ENCODE data around the gene SCIN. TPM values are rescaled to one million over a fixed set of nuclear protein-coding genes. Genes with fewer than 3 reads are reported as not detected.
"Not testable (repeated sequence)": the region's sequence is repeated elsewhere in the genome, so short reads cannot be mapped to it uniquely, and the experiment has no call there.

SCIN gene
- not detected for polyA plus RNA-seq

DNA sequence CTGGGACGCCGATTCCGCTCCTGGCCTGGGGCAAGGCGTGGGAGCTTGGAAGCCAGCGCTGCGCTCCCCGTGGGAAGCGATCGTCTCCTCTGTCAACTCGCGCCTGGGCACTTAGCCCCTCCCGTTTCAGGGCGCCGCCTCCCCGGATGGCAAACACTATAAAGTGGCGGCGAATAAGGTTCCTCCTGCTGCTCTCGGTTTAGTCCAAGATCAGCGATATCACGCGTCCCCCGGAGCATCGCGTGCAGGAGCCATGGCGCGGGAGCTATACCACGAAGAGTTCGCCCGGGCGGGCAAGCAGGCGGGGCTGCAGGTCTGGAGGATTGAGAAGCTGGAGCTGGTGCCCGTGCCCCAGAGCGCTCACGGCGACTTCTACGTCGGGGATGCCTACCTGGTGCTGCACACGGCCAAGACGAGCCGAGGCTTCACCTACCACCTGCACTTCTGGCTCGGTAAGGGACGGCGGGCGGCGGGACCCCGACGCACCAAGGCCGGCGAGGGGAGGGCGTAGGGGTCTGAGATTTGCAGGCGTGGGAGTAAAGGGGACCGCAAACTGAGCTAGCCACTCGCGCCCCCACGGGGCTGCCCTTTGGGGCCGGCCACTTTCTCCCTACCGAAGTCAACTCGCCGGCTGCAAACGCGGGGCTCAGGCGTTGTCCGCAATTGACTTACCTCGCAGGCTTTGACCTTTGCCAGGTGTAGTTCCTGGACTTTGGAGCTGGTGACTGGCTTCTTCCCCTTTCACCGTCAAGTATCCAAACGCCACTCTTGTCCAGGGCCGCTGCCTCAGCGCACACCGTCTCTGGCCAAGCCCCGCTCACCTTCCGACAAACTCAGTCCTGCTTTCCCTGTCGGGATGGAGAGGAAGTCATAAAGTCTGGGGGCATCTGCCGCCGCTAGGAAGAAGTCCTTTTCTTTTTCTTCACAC is at the start of gene SCIN:
SCIN (plus strand) TSS at position 187 of the 928 bp plus-strand sequence; CDS start at position 254, 67 bp downstream.
- peak in 1 of 3 donors; percentile 1 for DNase-seq
- Mint-ChIP-seq H3K9me3 (peaks cover 0 to 11% (median under 1%) of the 10 kb centered on the region in 6 donors), H3K27me3 (ENCODE audit: low read depth in 3 of 3) (peaks cover 8 to 13% (median 9%) of the 10 kb centered on the region in 3 donors), H3K27ac (no peak within 1 kb of the TSS), H3K4me3 (peak within 1 kb of the TSS; percentile 34 to 64 (median 55)), H3K36me3 (no peaks in the 10 kb centered on the region), H3K4me1 (peaks cover 2 to 12% of the 10 kb centered on the region in 2 donors)

DNA sequence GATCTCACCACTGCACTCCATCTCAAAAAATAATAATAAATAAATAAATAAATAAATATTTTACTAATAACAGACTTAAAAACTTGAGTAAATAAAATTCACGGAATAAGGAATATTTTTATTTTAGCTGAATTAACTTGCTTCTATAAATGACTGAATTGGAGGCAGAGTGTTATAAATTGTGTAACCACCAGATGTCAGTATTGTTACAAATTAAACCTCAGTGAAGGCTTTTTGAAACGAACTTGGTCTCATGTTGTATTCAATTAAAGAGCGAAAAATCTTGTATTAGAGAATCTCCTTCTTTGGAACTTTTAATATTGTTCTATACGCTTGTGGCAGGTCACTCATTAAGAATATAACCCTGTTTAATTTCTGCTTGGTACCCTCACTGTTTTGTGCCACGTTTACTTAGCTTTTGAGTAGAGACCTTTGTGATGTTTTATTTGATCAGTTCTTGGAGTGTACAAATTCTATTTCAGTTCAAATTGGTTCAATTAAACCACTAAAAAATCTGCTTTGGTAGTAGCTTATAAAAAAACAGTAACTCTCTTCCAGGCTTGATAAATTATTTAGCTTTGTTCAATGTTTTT is 45.6 kb upstream of the SCIN start:
- Mint-ChIP-seq H3K36me3 (no peaks in the 10 kb centered on the region), H3K9me3 (no peaks in the 10 kb centered on the region), H3K4me3 (no peak overlapping the region), H3K27ac (no peak overlapping the region), H3K4me1 (no peaks in the 10 kb centered on the region), H3K27me3 (ENCODE audit: low read depth in 3 of 3) (peaks cover 0 to 2% (median 0%) of the 10 kb centered on the region in 3 donors)
- DNase-seq: peak in 2 of 3 donors; percentile 1 to 10

DNA sequence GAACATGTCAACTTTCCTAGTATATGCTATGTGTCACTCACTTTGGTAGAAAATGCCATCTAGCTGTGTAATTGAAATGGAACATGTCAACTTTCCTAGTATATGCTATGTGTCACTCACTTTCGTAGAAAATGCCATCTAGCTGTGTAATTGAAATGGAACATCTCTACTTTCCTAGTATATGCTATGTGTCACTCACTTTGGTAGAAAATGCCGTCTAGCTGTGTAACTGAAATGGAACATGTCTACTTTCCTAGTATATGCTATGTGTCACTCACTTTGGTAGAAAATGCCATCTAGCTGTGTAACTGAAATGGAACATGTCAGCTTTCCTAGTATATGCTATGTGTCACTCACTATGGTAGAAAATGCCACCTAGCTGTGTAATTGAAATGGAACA is 43.8 kb upstream of the SCIN start:
- H3K9me3 Mint-ChIP-seq; H3K27me3 Mint-ChIP-seq (ENCODE audit: low read depth in 3 of 3); DNase-seq; H3K27ac Mint-ChIP-seq; H3K4me1 Mint-ChIP-seq; H3K4me3 Mint-ChIP-seq; H3K36me3 Mint-ChIP-seq: not testable (repeated sequence)

DNA sequence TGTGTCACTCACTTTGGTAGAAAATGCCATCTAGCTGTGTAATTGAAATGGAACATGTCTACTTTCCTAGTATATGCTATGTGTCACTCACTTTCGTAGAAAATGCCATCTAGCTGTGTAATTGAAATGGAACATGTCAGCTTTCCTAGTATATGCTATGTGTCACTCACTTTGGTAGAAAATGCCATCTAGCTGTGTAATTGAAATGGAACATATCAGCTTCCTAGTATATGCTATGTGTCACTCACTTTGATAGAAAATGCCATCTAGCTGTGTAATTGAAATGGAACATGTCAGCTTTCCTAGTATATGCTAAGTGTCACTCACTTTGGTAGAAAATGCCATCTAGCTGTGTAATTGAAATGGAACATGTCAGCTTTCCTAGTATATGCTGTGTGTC is 42.9 kb upstream of the SCIN start:
- H3K4me1 Mint-ChIP-seq; H3K9me3 Mint-ChIP-seq; H3K27me3 Mint-ChIP-seq (ENCODE audit: low read depth in 3 of 3); DNase-seq; H3K4me3 Mint-ChIP-seq; H3K36me3 Mint-ChIP-seq; H3K27ac Mint-ChIP-seq: not testable (repeated sequence)

DNA sequence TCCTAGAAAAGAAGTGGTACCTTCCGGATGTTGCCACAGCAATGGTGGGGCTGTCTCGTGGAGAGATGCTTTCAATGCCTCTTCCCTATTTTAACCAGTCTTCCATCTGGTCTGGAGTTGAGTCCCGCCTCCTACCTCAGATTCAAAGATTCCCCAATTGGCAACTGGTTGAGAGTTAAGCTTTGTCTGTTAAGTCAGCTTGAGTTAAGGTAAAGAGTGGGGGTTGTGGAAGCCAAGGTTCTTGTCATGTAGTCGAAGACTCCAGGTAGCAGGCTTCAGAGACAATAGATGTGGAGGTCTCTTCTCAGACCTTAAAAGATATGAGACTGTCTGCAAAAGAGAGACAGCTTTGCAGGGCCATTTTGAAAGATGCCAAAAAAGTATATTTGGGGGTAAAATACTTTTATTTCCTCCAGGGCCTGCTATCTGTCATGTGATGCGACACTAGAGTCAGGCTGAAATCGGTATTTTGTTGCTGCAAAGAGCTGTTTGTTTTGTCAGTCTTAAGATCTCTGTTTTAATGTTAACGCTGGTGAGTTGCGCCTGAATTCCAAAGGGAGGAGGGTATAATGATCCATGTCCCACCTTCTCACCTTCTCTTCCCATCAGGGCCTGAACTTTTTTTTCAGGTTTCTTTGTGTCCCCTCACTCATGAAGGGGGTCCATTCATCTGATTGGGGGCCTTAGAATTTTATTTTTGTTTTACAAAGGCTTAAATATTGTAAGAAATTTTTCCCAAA is 40.4 kb upstream of the SCIN start:
- Mint-ChIP-seq H3K4me3 (no peak overlapping the region), H3K36me3 (no peaks in the 10 kb centered on the region), H3K9me3 (no peaks in the 10 kb centered on the region), H3K27ac (no peak overlapping the region), H3K27me3 (ENCODE audit: low read depth in 3 of 3) (peaks cover 0 to 4% (median 0%) of the 10 kb centered on the region in 3 donors), H3K4me1 (no peaks in the 10 kb centered on the region)
- no peak for DNase-seq

DNA sequence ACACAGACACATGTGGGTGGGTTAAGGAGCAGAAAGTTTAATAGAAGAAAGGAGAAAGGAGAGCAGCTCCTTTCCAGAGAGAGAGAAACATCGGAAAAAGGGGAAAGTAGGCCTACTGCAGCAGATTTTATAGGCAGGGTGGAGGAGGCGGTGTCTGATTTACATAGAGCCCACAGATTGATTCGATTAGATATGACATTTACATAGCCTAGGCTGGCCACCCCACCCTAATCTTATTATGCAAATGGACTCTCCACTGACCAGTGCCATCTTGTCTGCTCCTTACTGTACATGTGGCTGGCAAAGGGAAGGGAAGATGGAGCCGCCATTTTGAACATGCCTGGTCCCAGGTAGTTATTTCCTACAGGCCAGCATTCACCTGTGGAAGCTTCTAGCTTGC is 38.7 kb upstream of the SCIN start:
- Mint-ChIP-seq H3K36me3 (peaks cover 0 to 2% (median 0%) of the 10 kb centered on the region in 3 donors), H3K9me3 (peaks cover 0 to 4% (median 0%) of the 10 kb centered on the region in 6 donors), H3K27ac (no peak overlapping the region), H3K27me3 (ENCODE audit: low read depth in 3 of 3) (peaks cover 0 to 6% (median 0%) of the 10 kb centered on the region in 3 donors), H3K4me3 (no peak overlapping the region), H3K4me1 (no peaks in the 10 kb centered on the region)
- DNase-seq: no peak

DNA sequence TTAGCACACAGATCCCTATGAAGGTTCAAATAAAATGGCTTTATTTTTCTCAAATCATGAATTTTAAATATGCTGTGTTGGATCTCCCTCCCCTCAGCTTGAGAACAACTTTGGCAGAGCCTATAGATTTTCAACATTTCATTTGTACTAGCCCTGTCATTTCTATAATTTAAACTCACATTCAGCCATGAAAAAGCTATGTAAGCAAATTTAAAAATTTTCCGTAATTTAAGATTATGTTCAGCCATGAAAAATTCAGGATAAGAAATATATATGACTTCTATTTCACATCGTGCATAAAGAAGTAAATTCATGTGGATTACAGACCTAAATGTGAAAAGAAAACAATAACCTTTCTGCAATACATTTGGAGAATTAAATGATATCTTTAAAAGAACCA is 36.5 kb upstream of the SCIN start:
- Mint-ChIP-seq H3K4me3 (no peak overlapping the region), H3K36me3 (peaks cover 0 to 3% (median 0%) of the 10 kb centered on the region in 3 donors), H3K9me3 (peaks cover 0 to 7% (median 0%) of the 10 kb centered on the region in 6 donors), H3K4me1 (no peaks in the 10 kb centered on the region), H3K27ac (no peak overlapping the region), H3K27me3 (ENCODE audit: low read depth in 3 of 3) (peaks cover 0 to 6% (median 0%) of the 10 kb centered on the region in 3 donors)
- DNase-seq: no peak

DNA sequence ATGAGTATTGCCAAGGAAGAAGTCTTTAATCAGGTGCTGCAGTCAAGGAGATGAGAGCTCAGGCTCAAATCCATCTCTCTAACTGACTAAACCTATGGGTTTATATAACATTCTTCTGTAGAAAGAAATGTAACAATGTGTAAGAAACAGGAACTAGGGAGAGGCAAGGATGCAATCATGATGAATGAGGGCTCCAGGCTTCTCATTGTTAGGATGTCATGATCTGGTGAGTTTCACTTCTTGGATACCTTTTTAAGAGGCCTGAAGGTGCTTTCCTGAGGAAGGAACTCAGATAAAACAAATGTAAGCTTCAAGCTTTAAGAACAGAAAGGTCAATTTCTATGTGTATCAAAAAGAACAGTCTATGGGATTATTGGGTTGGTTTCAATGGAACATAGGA is 30.8 kb upstream of the SCIN start:
- no peak overlapping the region for H3K4me3 Mint-ChIP-seq
- H3K27me3 Mint-ChIP-seq (ENCODE audit: low read depth in 3 of 3): peaks cover 0 to 4% (median 2%) of the 10 kb centered on the region in 3 donors
- H3K36me3 Mint-ChIP-seq: peaks cover 0 to 3% (median 0%) of the 10 kb centered on the region in 3 donors
- peaks cover 0 to 7% (median 0%) of the 10 kb centered on the region in 6 donors for H3K9me3 Mint-ChIP-seq
- H3K4me1 Mint-ChIP-seq: no peaks in the 10 kb centered on the region
- H3K27ac Mint-ChIP-seq: no peak overlapping the region
- DNase-seq: no peak

DNA sequence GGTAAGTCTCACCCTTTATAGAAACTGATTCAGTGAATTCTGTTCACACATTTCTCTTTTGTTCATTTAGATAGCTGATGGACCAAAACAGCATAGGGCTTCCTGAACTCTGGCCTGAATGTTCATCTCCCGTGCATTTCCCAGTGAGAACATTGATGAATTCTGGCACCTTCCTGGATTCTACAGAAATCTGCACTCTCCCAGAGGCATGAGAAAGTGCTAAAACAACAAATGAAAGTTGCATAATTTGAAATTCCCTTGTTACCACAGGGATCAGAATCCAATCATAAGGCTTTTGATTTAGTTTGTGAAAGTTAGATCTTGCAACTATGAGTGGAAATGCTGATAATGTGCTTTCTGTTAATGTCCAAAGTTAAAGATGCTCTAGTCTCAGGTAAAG is 29.7 kb upstream of the SCIN start:
- Mint-ChIP-seq H3K27ac (no peak overlapping the region), H3K4me3 (no peak overlapping the region), H3K4me1 (no peaks in the 10 kb centered on the region), H3K36me3 (peaks cover 0 to 3% (median 0%) of the 10 kb centered on the region in 3 donors), H3K27me3 (ENCODE audit: low read depth in 3 of 3) (peaks cover 0 to 2% (median 2%) of the 10 kb centered on the region in 3 donors), H3K9me3 (peaks cover 0 to 7% (median 0%) of the 10 kb centered on the region in 6 donors)
- no peak for DNase-seq

DNA sequence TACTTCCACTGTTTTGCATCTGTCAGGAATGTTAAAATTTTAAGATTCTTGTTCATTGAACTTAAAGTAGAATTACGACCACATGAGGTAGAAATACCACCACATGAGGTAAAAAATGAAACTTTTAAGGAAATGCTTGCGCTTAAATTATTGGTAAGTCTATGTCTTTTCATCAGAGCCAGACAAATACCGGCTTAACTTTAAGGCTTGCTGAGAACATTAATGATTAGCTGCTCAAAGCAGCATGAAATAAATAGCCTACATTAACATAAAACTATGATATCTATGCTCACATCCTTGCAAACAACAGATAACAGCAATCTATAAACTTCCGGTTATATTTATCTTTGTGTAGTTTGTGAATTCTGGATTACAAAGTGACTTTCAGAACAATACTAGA is 26.9 kb upstream of the SCIN start:
- H3K4me3 Mint-ChIP-seq: no peak overlapping the region
- DNase-seq: no peak
- H3K27ac Mint-ChIP-seq: no peak overlapping the region
- H3K4me1 Mint-ChIP-seq: no peaks in the 10 kb centered on the region
- H3K27me3 Mint-ChIP-seq (ENCODE audit: low read depth in 3 of 3): peaks cover 0 to 2% (median 0%) of the 10 kb centered on the region in 3 donors
- no peaks in the 10 kb centered on the region for H3K36me3 Mint-ChIP-seq
- H3K9me3 Mint-ChIP-seq: no peaks in the 10 kb centered on the region

DNA sequence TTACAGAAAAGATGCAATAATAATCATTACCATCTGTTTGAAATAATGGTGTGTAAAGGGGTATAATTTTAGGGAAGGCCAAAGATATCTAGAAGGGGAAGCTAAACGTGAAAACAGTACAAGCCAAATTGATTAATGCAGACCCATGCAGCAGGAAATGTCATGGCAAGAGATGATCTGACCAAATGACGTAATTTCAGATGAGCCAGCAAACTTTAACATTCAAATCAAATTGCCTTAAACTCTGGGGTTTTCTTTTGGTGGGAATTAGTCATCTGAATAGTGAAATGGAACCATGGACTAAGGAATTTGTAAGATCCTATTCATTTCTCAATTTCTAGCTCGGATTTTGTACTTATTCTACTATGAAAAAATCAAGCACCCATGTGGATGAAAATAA is 21.4 kb upstream of the SCIN start:
- H3K4me3 Mint-ChIP-seq: no peak overlapping the region
- H3K9me3 Mint-ChIP-seq: peaks cover 0 to 2% (median 0%) of the 10 kb centered on the region in 6 donors
- H3K27ac Mint-ChIP-seq: no peak overlapping the region
- no peaks in the 10 kb centered on the region for H3K4me1 Mint-ChIP-seq
- no peaks in the 10 kb centered on the region for H3K36me3 Mint-ChIP-seq
- DNase-seq: no peak
- peaks cover 0 to 2% (median 0%) of the 10 kb centered on the region in 3 donors for H3K27me3 Mint-ChIP-seq (ENCODE audit: low read depth in 3 of 3)

DNA sequence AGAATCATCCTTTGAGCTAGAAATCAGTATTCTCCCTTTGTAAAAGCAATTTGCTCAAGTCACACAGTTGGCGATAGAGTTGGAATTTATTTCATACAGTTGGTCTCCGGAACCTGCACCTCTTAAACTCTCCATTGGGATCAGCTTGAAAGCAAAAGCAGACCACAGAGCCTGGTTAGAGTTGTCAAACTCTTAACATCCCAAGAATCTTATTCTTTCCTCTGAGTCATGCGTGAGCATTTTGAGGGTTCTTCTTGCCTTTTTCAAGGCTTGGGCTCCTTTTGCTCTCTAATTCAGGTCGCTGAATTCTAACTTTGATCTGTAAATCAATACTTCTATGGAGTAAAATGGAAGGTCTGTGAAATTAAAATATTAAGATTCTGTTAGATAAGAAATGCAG is 19.6 kb upstream of the SCIN start:
- Mint-ChIP-seq H3K36me3 (no peaks in the 10 kb centered on the region), H3K27me3 (ENCODE audit: low read depth in 3 of 3) (peaks cover 0 to 2% (median 0%) of the 10 kb centered on the region in 3 donors), H3K4me1 (no peaks in the 10 kb centered on the region), H3K4me3 (no peak overlapping the region), H3K27ac (no peak overlapping the region), H3K9me3 (peaks cover 0 to 2% (median 0%) of the 10 kb centered on the region in 6 donors)
- DNase-seq: no peak

DNA sequence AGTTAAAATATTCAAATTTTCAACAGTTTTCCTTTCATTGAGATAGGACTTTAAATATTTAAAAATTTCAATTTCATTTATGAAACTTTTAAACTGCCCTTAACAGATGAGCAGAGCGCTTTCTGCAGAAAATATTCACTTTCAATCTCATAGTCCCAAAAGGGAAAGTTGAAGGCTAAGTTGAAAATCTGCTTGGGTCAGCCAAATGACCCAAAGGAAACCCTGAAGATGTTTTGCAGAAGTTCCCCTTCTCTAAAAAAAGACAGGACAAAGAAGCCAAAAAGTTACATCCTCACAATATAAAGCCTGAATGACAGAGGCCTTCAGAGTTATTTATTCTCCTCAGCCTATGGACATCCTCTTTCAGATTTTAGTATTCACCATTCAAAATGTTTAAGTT is 17.6 kb upstream of the SCIN start:
- Mint-ChIP-seq H3K4me1 (no peaks in the 10 kb centered on the region), H3K36me3 (no peaks in the 10 kb centered on the region), H3K27ac (no peak overlapping the region), H3K9me3 (peaks cover 0 to 4% (median 0%) of the 10 kb centered on the region in 6 donors), H3K27me3 (ENCODE audit: low read depth in 3 of 3) (peaks cover 1 to 4% (median 2%) of the 10 kb centered on the region in 3 donors), H3K4me3 (no peak overlapping the region)
- DNase-seq: no peak

DNA sequence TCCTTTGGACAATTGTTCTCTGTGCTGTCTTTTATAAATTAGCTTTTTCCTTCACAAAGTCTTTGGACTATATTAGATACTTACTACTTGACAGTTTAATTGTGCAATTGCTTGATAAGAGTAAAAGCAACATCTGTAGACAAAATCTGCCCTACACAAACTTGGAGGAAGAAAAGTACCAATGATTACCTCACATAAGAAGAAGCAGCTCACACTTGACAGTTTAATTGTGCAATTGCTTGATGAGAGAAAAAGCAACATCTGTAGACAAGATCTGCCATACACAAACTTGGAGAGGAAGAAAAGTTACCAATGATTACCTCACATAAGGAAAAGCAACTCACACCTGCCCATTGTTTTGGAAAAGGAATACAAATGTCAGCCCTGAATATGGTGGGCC is 17.1 kb upstream of the SCIN start:
- H3K36me3 Mint-ChIP-seq: no peaks in the 10 kb centered on the region
- peaks cover 2 to 4% (median 3%) of the 10 kb centered on the region in 3 donors for H3K27me3 Mint-ChIP-seq (ENCODE audit: low read depth in 3 of 3)
- peaks cover 0 to 4% (median 0%) of the 10 kb centered on the region in 6 donors for H3K9me3 Mint-ChIP-seq
- H3K27ac Mint-ChIP-seq: no peak overlapping the region
- no peaks in the 10 kb centered on the region for H3K4me1 Mint-ChIP-seq
- H3K4me3 Mint-ChIP-seq: no peak overlapping the region
- DNase-seq: no peak

All from immature natural killer cell (primary cell).